ENCODE data around the gene FAM168A. TPM values are rescaled to one million over a fixed set of nuclear protein-coding genes. Genes with fewer than 3 reads are reported as not detected.

Gene FAM168A
- total RNA-seq, 3 donors from 2014 or later (not counting 1 experiment from before 2014, with no cell fraction given): 27.4 to 39.8 (median 30.4) TPM

GRCh38 chr11:73554671-73555320 is 43.1 kb downstream of the FAM168A start:
- Mint-ChIP-seq H3K36me3 (no peaks in the 10 kb centered on the region), H3K9me3 (no peaks in the 10 kb centered on the region), H3K4me3 (no peak overlapping the region), H3K4me1 (peaks cover 21 to 35% of the 10 kb centered on the region in 2 donors), H3K27me3 (ENCODE audit: low read depth in 2 of 2) (no peaks in the 10 kb centered on the region), H3K27ac (no peak overlapping the region)
- Histone ChIP-seq H3K4me1 (ENCODE audit: control insufficient read depth, insufficient read depth, low read length) (peaks cover 4% of the 10 kb centered on the region), H3K27ac (ENCODE audit: low read length) (no peak overlapping the region), H3K4me3 (ENCODE audit: low read length) (no peak overlapping the region), H3K27me3 (ENCODE audit: control insufficient read depth, insufficient read depth, low read length) (no peaks in the 10 kb centered on the region), H3K9me3 (ENCODE audit: control insufficient read depth, insufficient read depth, low read length) (no peaks in the 10 kb centered on the region), H3K36me3 (ENCODE audit: control insufficient read depth, insufficient read depth, low read length) (no peaks in the 10 kb centered on the region)
- ATAC-seq: no peak
- intact Hi-C loops (cut with micrococcal nuclease): no loop called here
- 75% methylated on average over 1 of the region's 1 CpG for WGBS (ENCODE audit: insufficient coverage)
- no peak for TF ChIP-seq CTCF (IDR thresholded peaks at IDR 0.05)
- no peak for DNase-seq

- peaks cover 26 to 37% of the 10 kb centered on the region in 2 donors for H3K4me1 Mint-ChIP-seq
- no peaks in the 10 kb centered on the region for H3K36me3 Mint-ChIP-seq
Observed at GRCh38 chr11:73553266-73553665, 44.6 kb downstream of the FAM168A start.

GRCh38 chr11:73551677-73552076 is 46.2 kb downstream of the FAM168A start:
- no peak overlapping the region for H3K4me3 Mint-ChIP-seq

More at GRCh38 chr11:73553266-73553665, 44.6 kb downstream of the FAM168A start:
- H3K9me3 Mint-ChIP-seq: no peaks in the 10 kb centered on the region
- ATAC-seq (no peak), DNase-seq (no peak)
- WGBS (ENCODE audit: insufficient coverage): 94% methylated on average over 2 of the region's 2 CpGs
- H3K27me3 ChIP-seq (ENCODE audit: control insufficient read depth, insufficient read depth, low read length): no peaks in the 10 kb centered on the region
- no peaks in the 10 kb centered on the region for H3K36me3 ChIP-seq (ENCODE audit: control insufficient read depth, insufficient read depth, low read length)
- H3K4me1 ChIP-seq (ENCODE audit: control insufficient read depth, insufficient read depth, low read length): peaks cover 4% of the 10 kb centered on the region
- no peaks in the 10 kb centered on the region for H3K27me3 Mint-ChIP-seq (ENCODE audit: low read depth in 2 of 2)
- H3K4me3 Mint-ChIP-seq: no peak overlapping the region
- no peak overlapping the region for H3K27ac Mint-ChIP-seq
- no peak overlapping the region for H3K4me3 ChIP-seq (ENCODE audit: low read length)
- intact Hi-C loops (cut with micrococcal nuclease): no loop called here
- TF ChIP-seq CTCF (IDR thresholded peaks at IDR 0.05): no peak
- H3K27ac ChIP-seq (ENCODE audit: low read length): no peak overlapping the region
- H3K9me3 ChIP-seq (ENCODE audit: control insufficient read depth, insufficient read depth, low read length): no peaks in the 10 kb centered on the region

More at GRCh38 chr11:73551677-73552076, 46.2 kb downstream of the FAM168A start:
- Mint-ChIP-seq H3K27ac (no peak overlapping the region), H3K4me1 (peaks cover 30 to 38% of the 10 kb centered on the region in 2 donors), H3K27me3 (ENCODE audit: low read depth in 2 of 2) (no peaks in the 10 kb centered on the region), H3K9me3 (no peaks in the 10 kb centered on the region), H3K36me3 (no peaks in the 10 kb centered on the region)
- no peak for DNase-seq
- ATAC-seq: no peak
- Histone ChIP-seq H3K27ac (ENCODE audit: low read length) (no peak overlapping the region), H3K9me3 (ENCODE audit: control insufficient read depth, insufficient read depth, low read length) (no peaks in the 10 kb centered on the region), H3K27me3 (ENCODE audit: control insufficient read depth, insufficient read depth, low read length) (no peaks in the 10 kb centered on the region), H3K4me3 (ENCODE audit: low read length) (no peak overlapping the region), H3K4me1 (ENCODE audit: control insufficient read depth, insufficient read depth, low read length) (peaks cover 4% of the 10 kb centered on the region), H3K36me3 (ENCODE audit: control insufficient read depth, insufficient read depth, low read length) (no peaks in the 10 kb centered on the region)
- no CpG with 5 or more reads among the region's 1 CpG for WGBS (ENCODE audit: insufficient coverage)
- no peak for TF ChIP-seq CTCF (IDR thresholded peaks at IDR 0.05)
- intact Hi-C loops (cut with micrococcal nuclease): no loop called here

Measured in natural killer cell (primary cell).